HFFc6 (cell line): ENCODE data around the gene EPAS1. TPM values are rescaled to one million over a fixed set of nuclear protein-coding genes. Genes with fewer than 3 reads are reported as not detected.

Source experiments
- DNase-seq: peaks from one replicate; pipeline ENCODE4 v3.0.0-alpha.2; 2018
- H3K27ac Mint-ChIP-seq: 2 replicates; pipeline ENCODE4 v1.8.0; 2020; ENCODE audit warnings: mild to moderate bottlenecking, mixed read lengths
- H3K27me3 Mint-ChIP-seq: 2 replicates; pipeline ENCODE4 v1.8.0; 2021; ENCODE audit warnings: mild to moderate bottlenecking, moderate library complexity, mixed read lengths; ENCODE audit not compliant: insufficient read depth
- H3K36me3 Mint-ChIP-seq: 2 replicates; pipeline ENCODE4 v1.8.0; 2021; ENCODE audit warnings: low read depth, mixed read lengths
- H3K4me1 Mint-ChIP-seq: 2 replicates; pipeline ENCODE4 v1.8.0; 2020; ENCODE audit warnings: low read depth, mixed read lengths
- H3K4me3 Mint-ChIP-seq: 2 replicates; pipeline ENCODE4 v1.8.0; 2020; ENCODE audit warnings: mild to moderate bottlenecking, moderate library complexity, mixed read lengths
- H3K9me3 Mint-ChIP-seq: 2 replicates; pipeline ENCODE4 v1.8.0; 2020; ENCODE audit warnings: mild to moderate bottlenecking, mixed read lengths
- CTCF ChIP-seq: fragments of 200-600 bp; sonication (generic); IDR thresholded peaks from 2 replicates; pipeline ENCODE4 v1.5.0; 2021; ENCODE audit warnings: antibody characterized with exemption, mild to moderate bottlenecking
- total RNA-seq, 6 experiments: library from RNA; stranded (reverse); fragmentation: NEBNext Ultra II Directional; extraction: Animal tissue kit (Norgen Biotek cat#: 25700); gene quantifications; 2 replicates in 1 of 6; 3 replicates in 5 of 6; pipeline ENCODE4 v1.2.3, GENCODE V29; 2021

The EPAS1 gene
- total RNA-seq, 6 experiments from 2014 or later, result 93.5 to 115 (median 101) TPM

GRCh38 chr2:46411985-46412384 is 114.8 kb downstream of the EPAS1 start:
- Mint-ChIP-seq H3K27ac (no peak overlapping the region), H3K27me3 (peaks cover 4% of the 10 kb centered on the region; the same call in 1 of the 2 replicates), H3K9me3 (peaks cover 5% of the 10 kb centered on the region), H3K4me1 (peaks cover 39% of the 10 kb centered on the region), H3K4me3 (no peak overlapping the region), H3K36me3 (peaks cover 10% of the 10 kb centered on the region; the same call in 1 of the 2 replicates)
- no peak for TF ChIP-seq CTCF
- no peak for DNase-seq

- no peak for DNase-seq
- Mint-ChIP-seq H3K4me3 (no peak overlapping the region), H3K27me3 (no peaks in the 10 kb centered on the region; the same call in 1 of the 2 replicates), H3K27ac (no peak overlapping the region), H3K36me3 (peaks cover 19% of the 10 kb centered on the region), H3K4me1 (peaks cover 47% of the 10 kb centered on the region), H3K9me3 (peaks cover 15% of the 10 kb centered on the region)
- TF ChIP-seq CTCF, result no peak
Observed at GRCh38 chr2:46413111-46413510, 115.9 kb downstream of the EPAS1 start.

- Mint-ChIP-seq H3K36me3 (peaks cover 23% of the 10 kb centered on the region), H3K27ac (no peak overlapping the region), H3K4me1 (peaks cover 42% of the 10 kb centered on the region), H3K9me3 (peaks cover 20% of the 10 kb centered on the region), H3K4me3 (no peak overlapping the region), H3K27me3 (no peaks in the 10 kb centered on the region; the same call in 1 of the 2 replicates)
- DNase-seq, result no peak
- TF ChIP-seq CTCF, result no peak
Observed at GRCh38 chr2:46413631-46414030, 116.4 kb downstream of the EPAS1 start.

DNA sequence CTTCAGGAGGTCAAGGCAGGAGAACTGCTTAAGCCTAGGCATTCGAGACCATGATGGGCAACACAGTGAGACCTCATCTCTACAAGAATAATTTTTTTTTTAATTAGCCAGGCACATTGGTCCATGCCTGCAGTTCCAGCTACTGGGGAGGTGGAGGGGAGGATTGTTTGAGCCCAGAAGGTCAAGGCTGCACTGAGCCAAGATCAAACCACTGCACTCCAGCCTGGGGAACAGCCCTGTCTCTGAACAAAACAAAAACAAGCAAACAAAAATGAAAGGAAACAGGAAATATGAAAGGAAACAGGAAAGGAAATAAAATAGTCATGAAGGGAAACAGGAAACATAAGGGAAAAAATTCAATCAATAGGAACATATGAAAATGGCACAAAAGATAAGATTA is 117.5 kb downstream of the EPAS1 start:
- H3K27me3 Mint-ChIP-seq, result peaks cover 3% of the 10 kb centered on the region; the same call in 1 of the 2 replicates
- DNase-seq, result no peak
- no peak for TF ChIP-seq CTCF
- H3K9me3 Mint-ChIP-seq, result peaks cover 28% of the 10 kb centered on the region
- H3K4me3 Mint-ChIP-seq, result no peak overlapping the region
- H3K27ac Mint-ChIP-seq, result no peak overlapping the region
- peaks cover 32% of the 10 kb centered on the region for H3K4me1 Mint-ChIP-seq
- peaks cover 32% of the 10 kb centered on the region for H3K36me3 Mint-ChIP-seq

DNA sequence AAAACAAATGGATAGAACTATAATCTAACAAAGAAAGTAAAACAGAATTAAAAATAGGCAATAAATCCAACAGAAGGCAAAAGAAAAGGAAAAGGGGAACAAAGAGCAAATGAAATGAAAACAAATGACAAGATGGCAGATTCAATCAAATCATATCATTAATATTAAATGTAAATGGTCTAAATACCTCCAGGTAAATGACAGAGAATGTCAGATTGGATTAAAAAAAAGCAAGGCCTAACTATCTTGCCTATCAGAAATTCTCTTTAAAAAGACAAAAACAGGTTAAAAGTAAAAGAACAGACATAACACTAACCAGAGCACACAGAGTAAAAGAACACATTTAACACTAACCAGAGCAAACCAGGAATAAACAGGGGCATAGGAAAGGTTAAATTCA is 119.1 kb downstream of the EPAS1 start:
- Mint-ChIP-seq H3K4me3 (no peak overlapping the region), H3K9me3 (peaks cover 30% of the 10 kb centered on the region), H3K36me3 (peaks cover 32% of the 10 kb centered on the region), H3K27me3 (peaks cover 3% of the 10 kb centered on the region; the same call in 1 of the 2 replicates), H3K4me1 (peaks cover 21% of the 10 kb centered on the region), H3K27ac (no peak overlapping the region)
- DNase-seq, result no peak
- TF ChIP-seq CTCF, result no peak
